Measurements from ENCODE around the gene NDUFA11. TPM values are rescaled to one million over a fixed set of nuclear protein-coding genes. Genes with fewer than 3 reads are reported as not detected.

The NDUFA11 gene
- total and polyA plus RNA-seq, 2 of the 4 experiments (the other 2 are of a cell fraction) = 375 to 1,276 TPM

- dilution Hi-C loops (cut with HindIII; ENCODE audit: low sequenced_read_pairs, unreplicated experiment) (no loop called here), in situ Hi-C loops (cut with MboI; ENCODE audit: low sequenced_read_pairs) (no loop called here), intact Hi-C loops (cut with micrococcal nuclease) (no loop called here)
- no peak overlapping the region for H3K4ac ChIP-seq (ENCODE audit: low read depth, low read length)
- DNase-seq (no peak), ATAC-seq (ENCODE audit: low read depth) (no peak)
- no peak overlapping the region for H2BK5ac ChIP-seq (ENCODE audit: low read depth, low read length, poor library complexity, severe bottlenecking)
- no peak overlapping the region for H2AK5ac ChIP-seq (ENCODE audit: low read depth, low read length)
- H4K20me1 ChIP-seq (ENCODE audit: insufficient read depth, low read length) = peaks cover 42% of the 10 kb centered on the region
- H3K4me2 ChIP-seq (ENCODE audit: low read depth, low read length) = no peak overlapping the region
- H3K14ac ChIP-seq (replicated peaks; ENCODE audit: low read depth, low read length) = no peak overlapping the region
- no peak overlapping the region for H3K18ac ChIP-seq (ENCODE audit: low read depth, low read length)
- no peak overlapping the region for H3K27ac ChIP-seq (ENCODE audit: insufficient read depth, low read length)
- H4K5ac ChIP-seq (ENCODE audit: low read depth, low read length) = no peak overlapping the region
- no peak overlapping the region for H4K91ac ChIP-seq (ENCODE audit: insufficient read depth, low read depth, low read length)
- 93% methylated on average over 3 of the region's 8 CpGs; no CpG with 5 or more reads in 1 of the 2 experiments for WGBS, 2 experiments (ENCODE audit: extremely low coverage in 2 of 2, insufficient read length in 1 of 2)
- no peaks in the 10 kb centered on the region for H3K27me3 ChIP-seq (ENCODE audit: control insufficient read depth, insufficient read depth, low read length)
- H2BK15ac ChIP-seq (ENCODE audit: low read depth, low read length) = no peak overlapping the region
- H3K56ac ChIP-seq (ENCODE audit: extremely low read depth, insufficient read depth, low read length) = no peak overlapping the region
- no peak overlapping the region for H3K4me3 ChIP-seq (ENCODE audit: insufficient read depth, low read depth, low read length)
- H3K9me3 ChIP-seq (ENCODE audit: control insufficient read depth, insufficient read depth, low read length) = no peaks in the 10 kb centered on the region
- no peak overlapping the region for H3K9ac ChIP-seq (ENCODE audit: low read depth, low read length)
- no peak overlapping the region for H2AFZ ChIP-seq (replicated peaks; ENCODE audit: low read length, poor library complexity)
- CTCF ChIA-PET = interaction anchor here (1.2 kb wide), 1 partner anchor 97 kb away, joined by 5 read pairs; no protein-coding TSS in a partner anchor
- no peak overlapping the region for H2BK20ac ChIP-seq (ENCODE audit: low read depth, low read length)
- no peak overlapping the region for H4K8ac ChIP-seq (ENCODE audit: low read depth in 2 of 2, low read length in 2 of 2)
- no peaks in the 10 kb centered on the region for H3K9me1 ChIP-seq (ENCODE audit: insufficient read depth, low read length)
- no peak overlapping the region for H2AK9ac ChIP-seq (replicated peaks; ENCODE audit: low read depth, low read length, poor library complexity)
- TF ChIP-seq MAZ (IDR thresholded peaks at IDR 0.05; ENCODE audit: borderline replicate concordance, low read depth, low read length) = no peak
- TF ChIP-seq CTCF (conservative IDR thresholded peaks at IDR 0.05; ENCODE audit: low read depth, low read length) = no peak
- no peak for TF ChIP-seq RFX5 (IDR thresholded peaks at IDR 0.05; ENCODE audit: low read depth, low read length)
- no peak for TF ChIP-seq RAD21 (IDR thresholded peaks at IDR 0.05; ENCODE audit: low read length)
- no peak for TF ChIP-seq BHLHE40 (IDR thresholded peaks at IDR 0.05; ENCODE audit: low read depth, low read length)
- TF ChIP-seq CEBPB (IDR thresholded peaks at IDR 0.05; ENCODE audit: low read depth, low read length) = no peak
- no peak for TF ChIP-seq FOS (IDR thresholded peaks at IDR 0.05; ENCODE audit: low read depth, low read length)
- no peak for TF ChIP-seq NFE2L2 (IDR thresholded peaks at IDR 0.05; ENCODE audit: low read depth, low read length)
- TF ChIP-seq, protein P1, sequence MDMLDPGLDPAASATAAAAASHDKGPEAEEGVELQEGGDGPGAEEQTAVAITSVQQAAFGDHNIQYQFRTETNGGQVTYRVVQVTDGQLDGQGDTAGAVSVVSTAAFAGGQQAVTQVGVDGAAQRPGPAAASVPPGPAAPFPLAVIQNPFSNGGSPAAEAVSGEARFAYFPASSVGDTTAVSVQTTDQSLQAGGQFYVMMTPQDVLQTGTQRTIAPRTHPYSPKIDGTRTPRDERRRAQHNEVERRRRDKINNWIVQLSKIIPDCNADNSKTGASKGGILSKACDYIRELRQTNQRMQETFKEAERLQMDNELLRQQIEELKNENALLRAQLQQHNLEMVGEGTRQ (IDR thresholded peaks at IDR 0.05; ENCODE audit: low read depth, low read length) = no peak
- no peak for TF ChIP-seq CHD1 (IDR thresholded peaks at IDR 0.05; ENCODE audit: low read depth, low read length)
- H3K79me1 ChIP-seq (ENCODE audit: low read depth in 1 of 2, low read length in 2 of 2) = peaks cover 7 to 55% of the 10 kb centered on the region in 2 experiments; a peak in 3 of 4 replicates
- H3K23ac ChIP-seq (ENCODE audit: low read depth, low read length) = no peak overlapping the region
- no peak overlapping the region for H2BK120ac ChIP-seq (ENCODE audit: low read depth, low read length)
- POLR2A ChIA-PET (ENCODE audit: unreplicated experiment) = no interaction called here
- peaks cover 4% of the 10 kb centered on the region for H3K4me1 ChIP-seq (ENCODE audit: control insufficient read depth, insufficient read depth, low read length)
- peaks cover 11% of the 10 kb centered on the region; the same call in 1 of the 2 replicates for H3K36me3 ChIP-seq (ENCODE audit: control insufficient read depth, insufficient read depth, low read length)
- no TSS peak for BruUV-seq (replicated peaks)
These were observed 2.6 kb downstream of the NDUFA11 start for GRCh38 chr19:5900976-5901375.
